B cell (primary cell): ENCODE results near the gene ZIC4. TPM values are rescaled to one million over a fixed set of nuclear protein-coding genes. Genes with fewer than 3 reads are reported as not detected.

Source experiments
- ATAC-seq: fragments of 200-7000 bp; cut with Tn5 transposase; one replicate; pipeline ENCODE4 v1.10.0; 2021; ENCODE audit warnings: low read depth, mild to moderate bottlenecking, moderate number of reproducible peaks, moderate library complexity
- CTCF ChIA-PET: fragments of 350-600 bp; sonication (Branson Sonifier 250); formaldehyde crosslinking; loops from one replicate; lab custom pipeline; 2021; ENCODE audit warnings: antibody characterized with exemption, inconsistent platforms; lab: Charles Lee
- POLR2A ChIA-PET: fragments of 350-600 bp; sonication (Branson Sonifier 250); formaldehyde crosslinking; loops from one replicate; lab custom pipeline; 2021; ENCODE audit warnings: antibody characterized with exemption; lab: Charles Lee
- DNase-seq: peaks from one replicate; pipeline ENCODE4 v3.0.0; 2013
- H2AFZ ChIP-seq: 2 replicates; pipeline ENCODE4 v1.6.1; 2012; ENCODE audit warnings: mild to moderate bottlenecking, low read depth, low read length; ENCODE audit not compliant: insufficient read depth, poor library complexity, severe bottlenecking
- H3K27ac ChIP-seq, 2 donors: 1 replicate in 1 of 2; 2 replicates in 1 of 2; pipeline ENCODE4 v1.5.1; 2012 to 2013; ENCODE audit warnings: low read length in 2 of 2, mild to moderate bottlenecking in 2 of 2, moderate library complexity in 1 of 2
- H3K27me3 ChIP-seq, 4 experiments: fragments of 200-600 bp in 1 of 4; sonication (generic) in 1 of 4; replicated peaks in 1 of 4; 1 replicate in 2 of 4; 2 replicates in 2 of 4; pipeline versions ENCODE4 v1.6.1 to v1.7.0; 2013 to 2016; ENCODE audit warnings: low read length in 3 of 4, mild to moderate bottlenecking in 2 of 4, mixed read lengths in 1 of 4, moderate library complexity in 1 of 4; ENCODE audit not compliant: insufficient read depth in 4 of 4, control insufficient read depth in 3 of 4; ENCODE audit errors: control extremely low read depth in 1 of 4
- H3K36me3 ChIP-seq, 2 experiments: replicated peaks in 1 of 2; 1 replicate in 1 of 2; 2 replicates in 1 of 2; pipeline versions ENCODE4 v1.6.1 to v1.7.1; 2013; ENCODE audit warnings: low read length in 1 of 2; ENCODE audit not compliant: insufficient read depth in 2 of 2, control insufficient read depth in 1 of 2; ENCODE audit errors: control extremely low read depth in 1 of 2, extremely low read depth in 1 of 2
- H3K4me1 ChIP-seq, 2 donors: fragments of 200-600 bp in 1 of 2; sonication (generic) in 1 of 2; 1 replicate in 1 of 2; 2 replicates in 1 of 2; pipeline versions ENCODE4 v1.5.1 to v1.6.1; 2013 to 2017; ENCODE audit warnings: low read length in 2 of 2; ENCODE audit not compliant: control insufficient read depth in 2 of 2, insufficient read depth in 2 of 2
- H3K4me2 ChIP-seq: replicated peaks from 2 replicates; pipeline ENCODE3; 2012; ENCODE audit warnings: mild to moderate bottlenecking, low read depth, low read length; ENCODE audit not compliant: poor library complexity, severe bottlenecking
- H3K4me3 ChIP-seq, 5 experiments: fragments of 200-600 bp in 1 of 5; sonication (generic) in 1 of 5; 1 replicate in 3 of 5; 2 replicates in 2 of 5; pipeline versions ENCODE4 v1.5.1 to v1.7.0; 2011 to 2016; ENCODE audit warnings: low read length in 4 of 5, mild to moderate bottlenecking in 4 of 5, low read depth in 2 of 5, control low read depth in 1 of 5, moderate library complexity in 1 of 5; ENCODE audit not compliant: insufficient read depth in 1 of 5; ENCODE audit errors: control extremely low read depth in 1 of 5, extremely low read depth in 1 of 5
- H3K79me2 ChIP-seq: fragments of 200-600 bp; sonication (generic); one replicate; pipeline ENCODE4 v1.6.0; 2016; ENCODE audit warnings: low read length; ENCODE audit not compliant: control insufficient read depth, insufficient read depth
- H3K9ac ChIP-seq: fragments of 200-600 bp; sonication (generic); 2 replicates; pipeline ENCODE4 v1.6.1; 2017; ENCODE audit warnings: mild to moderate bottlenecking, low read length, moderate library complexity
- H3K9me3 ChIP-seq, 3 donors: one replicate each; pipeline versions ENCODE4 v1.6.1 to v1.7.1; 2013; ENCODE audit warnings: low read length in 2 of 3; ENCODE audit not compliant: control insufficient read depth in 2 of 3, insufficient read depth in 1 of 3; ENCODE audit errors: control extremely low read depth in 1 of 3
- H4K20me1 ChIP-seq: 2 replicates; pipeline ENCODE4 v1.6.0; 2012; ENCODE audit warnings: mild to moderate bottlenecking, low read length; ENCODE audit not compliant: insufficient read depth, control insufficient read depth, poor library complexity, severe bottlenecking
- H3K27ac Mint-ChIP-seq: one replicate; pipeline ENCODE4 v1.8.0; 2021; ENCODE audit warnings: mixed read lengths
- H3K27me3 Mint-ChIP-seq: one replicate; pipeline ENCODE4 v1.8.0; 2021; ENCODE audit warnings: mixed read lengths
- H3K4me1 Mint-ChIP-seq: one replicate; pipeline ENCODE4 v1.8.0; 2021; ENCODE audit warnings: mixed read lengths
- H3K4me3 Mint-ChIP-seq: one replicate; pipeline ENCODE4 v1.8.0; 2021; ENCODE audit warnings: mixed read lengths
- H3K9me3 Mint-ChIP-seq: one replicate; pipeline ENCODE4 v1.8.0; 2022; ENCODE audit warnings: mixed read lengths; ENCODE audit not compliant: insufficient read depth
- CTCF ChIP-seq: fragments of 200-600 bp; IDR thresholded peaks from one replicate; pipeline ENCODE4 v1.8.0; 2022; ENCODE audit warnings: antibody characterized with exemption, mild to moderate bottlenecking
- EZH2 ChIP-seq: IDR thresholded peaks from 2 replicates; pipeline ENCODE4 v1.6.1; 2012; ENCODE audit warnings: borderline replicate concordance, low read depth, mild to moderate bottlenecking, moderate library complexity, low read length; ENCODE audit not compliant: insufficient read depth, poor library complexity, severe bottlenecking
- WGBS: methylation state at CpG from one replicate; pipeline ENCODE4 v1.1.5; 2013; ENCODE audit warnings: missing lambda C conversion rate; ENCODE audit not compliant: insufficient coverage; 5-methylcytosine and 5-hydroxymethylcytosine counted together
- intact Hi-C: fragments of 100-400 bp; cut with micrococcal nuclease; formaldehyde crosslinking; loops from one replicate; pipeline ENCODE4 v1.10.0; 2022
- polyA plus RNA-seq: library from polyadenylated mRNA; depleted of rRNA; stranded (reverse); fragments of >200 nt; gene quantifications from 2 replicates; pipeline ENCODE4 v1.2.3, GENCODE V29; 2012
- total RNA-seq, 2 donors: library from RNA; stranded (reverse); fragments of 120-200 nt in 1 of 2; gene quantifications; 1 replicate in 1 of 2; 2 replicates in 1 of 2; pipeline versions ENCODE4 v1.2.3 to v1.2.4, GENCODE V29; 2013 to 2022

Gene ZIC4
- total and polyA plus RNA-seq, 2 donors (not counting 1 experiment from before 2014, with no cell fraction given) = not detected

- intact Hi-C loops = no loop called here
- no peak for ATAC-seq
- DNase-seq = no peak
- Histone ChIP-seq H3K36me3 (no peaks in the 10 kb centered on the region), H3K27me3 (peaks cover 0 to 68% (median 44%) of the 10 kb centered on the region in 4 experiments), H3K79me2 (no peaks in the 10 kb centered on the region), H3K27ac (no peak overlapping the region), H3K4me3 (no peak overlapping the region), H2AFZ (no peak overlapping the region), H3K4me2 (no peak overlapping the region), H4K20me1 (no peaks in the 10 kb centered on the region), H3K4me1 (peaks cover 5 to 7% of the 10 kb centered on the region in 2 donors), H3K9ac (no peak overlapping the region), H3K9me3 (peaks cover 0 to 45% (median 0%) of the 10 kb centered on the region in 3 donors)
- peaks cover 2% of the 10 kb centered on the region for H3K9me3 Mint-ChIP-seq
- H3K4me1 Mint-ChIP-seq = peaks cover 4% of the 10 kb centered on the region
- TF ChIP-seq EZH2 (no peak), CTCF (no peak)
- no peak overlapping the region for H3K4me3 Mint-ChIP-seq
- H3K27ac Mint-ChIP-seq = no peak overlapping the region
- peaks cover 69% of the 10 kb centered on the region for H3K27me3 Mint-ChIP-seq
- POLR2A ChIA-PET = no interaction called here
- CTCF ChIA-PET = no interaction called here
- WGBS = 18% methylated on average over 49 of the region's 53 CpGs
Observed at GRCh38 chr3:147421184-147421912, 15.0 kb upstream of the ZIC4 start.
